Endothelial cell of umbilical vein (primary cell): Measurements from ENCODE around the gene PARP9. TPM values are rescaled to one million over a fixed set of nuclear protein-coding genes. Genes with fewer than 3 reads are reported as not detected.
"Not testable (repeated sequence)": the region's sequence is repeated elsewhere in the genome, so short reads cannot be mapped to it uniquely, and the experiment has no call there.

Experiments
- BruUV-seq: library from RNA; stranded (reverse); fragments of 400-500 nt; replicated peaks from 2 replicates; lab custom pipeline; 2021; lab: Mats Ljungman, UMichigan
- CTCF ChIA-PET: fragments of 300-600, 350-600 bp; sonication (Branson Sonifier 250); formaldehyde crosslinking; loops from one replicate; lab custom pipeline; 2021; ENCODE audit warnings: antibody characterized with exemption, inconsistent platforms; lab: Charles Lee
- POLR2A ChIA-PET: fragments of 300-600, 350-600 bp; sonication (Branson Sonifier 250); formaldehyde crosslinking; loops from one replicate; lab custom pipeline; 2021; ENCODE audit warnings: antibody characterized with exemption, inconsistent platforms; lab: Charles Lee
- DNase-seq: peaks from one replicate; pipeline ENCODE4 v3.0.0-alpha.2; 2011; ENCODE audit warnings: low read depth, low spot score
- FAIRE-seq: peaks from 2 replicates; lab custom pipeline; 2011; peaks lifted over from hg19 to GRCh38; lab: Jason Lieb, UNC
- H2AFZ ChIP-seq: 2 replicates; pipeline ENCODE4 v1.6.0; 2012; ENCODE audit warnings: low read depth, low read length, control low read depth, inconsistent platforms
- H3K27ac ChIP-seq: 2 replicates; pipeline ENCODE4 v1.5.1; 2011; ENCODE audit warnings: low read depth, mild to moderate bottlenecking, control low read depth, low read length, moderate library complexity; ENCODE audit not compliant: insufficient read depth
- H3K27me3 ChIP-seq, 2 experiments: 2 replicates each; pipeline versions ENCODE4 v1.6.0 to v1.6.1; 2011; ENCODE audit warnings: low read length in 2 of 2, mixed read lengths in 1 of 2; ENCODE audit not compliant: control insufficient read depth in 2 of 2, insufficient read depth in 2 of 2
- H3K36me3 ChIP-seq, 2 experiments: 2 replicates in 1 of 2; 3 replicates in 1 of 2; pipeline ENCODE4 v1.5.1; 2011; ENCODE audit warnings: low read length in 2 of 2, mild to moderate bottlenecking in 1 of 2, moderate library complexity in 1 of 2; ENCODE audit not compliant: control insufficient read depth in 2 of 2, insufficient read depth in 2 of 2; ENCODE audit errors: extremely low read depth in 1 of 2
- H3K4me1 ChIP-seq: 3 replicates; pipeline ENCODE4 v1.5.1; 2011; ENCODE audit warnings: mild to moderate bottlenecking, low read length; ENCODE audit not compliant: control insufficient read depth, insufficient read depth; ENCODE audit errors: extremely low read depth
- H3K4me2 ChIP-seq: 2 replicates; pipeline ENCODE4 v1.6.1; 2011; ENCODE audit warnings: low read length, control low read depth, mixed read lengths; ENCODE audit not compliant: insufficient read depth
- H3K4me3 ChIP-seq, 3 experiments: fragments of 200-600 bp in 1 of 3; sonication (generic), shearing (Covaris generic) in 1 of 3; replicated peaks in 1 of 3; 2 replicates each; pipeline ENCODE4 v1.5.1; 2011 to 2016; ENCODE audit warnings: control low read depth in 3 of 3, low read length in 3 of 3, mild to moderate bottlenecking in 2 of 3, inconsistent platforms in 1 of 3, low read depth in 1 of 3, moderate library complexity in 1 of 3; ENCODE audit not compliant: insufficient read depth in 1 of 3
- H3K79me2 ChIP-seq: 2 replicates; pipeline ENCODE4 v1.6.0; 2012; ENCODE audit warnings: low read length, inconsistent platforms; ENCODE audit not compliant: control insufficient read depth, insufficient read depth
- H3K9ac ChIP-seq: replicated peaks from 2 replicates; pipeline ENCODE3; 2011; ENCODE audit warnings: low read length, control low read depth; ENCODE audit not compliant: insufficient read depth; ENCODE audit errors: extremely low read depth
- H3K9me1 ChIP-seq: replicated peaks from 3 replicates; pipeline ENCODE4 v1.6.0; 2011; ENCODE audit warnings: mild to moderate bottlenecking, low read length; ENCODE audit not compliant: control insufficient read depth, insufficient read depth; ENCODE audit errors: extremely low read depth
- H3K9me3 ChIP-seq: replicated peaks from 2 replicates; pipeline ENCODE4 v1.5.1; 2012; ENCODE audit warnings: low read length, inconsistent platforms; ENCODE audit not compliant: control insufficient read depth, insufficient read depth
- H4K20me1 ChIP-seq: replicated peaks from 2 replicates; pipeline ENCODE3; 2011; ENCODE audit warnings: mild to moderate bottlenecking, low read length; ENCODE audit not compliant: control insufficient read depth, insufficient read depth; ENCODE audit errors: extremely low read depth
- EZH2 ChIP-seq: IDR thresholded peaks from 2 replicates; pipeline ENCODE4 v1.6.1; 2012; ENCODE audit warnings: borderline replicate concordance, low read depth, mild to moderate bottlenecking, moderate library complexity, low read length, inconsistent platforms; ENCODE audit not compliant: severe bottlenecking
- FOS ChIP-seq: IDR thresholded peaks from 2 replicates; pipeline ENCODE4 v1.6.1; 2011; ENCODE audit warnings: mild to moderate bottlenecking, low read length, moderate library complexity, borderline replicate concordance; ENCODE audit not compliant: insufficient read depth
- GATA2 ChIP-seq: IDR thresholded peaks from 2 replicates; pipeline ENCODE4 v1.7.0; 2011; ENCODE audit warnings: low read depth, mild to moderate bottlenecking, moderate library complexity, mixed read lengths, low read length; ENCODE audit not compliant: insufficient read length, insufficient read depth
- JUN ChIP-seq: IDR thresholded peaks from 2 replicates; pipeline ENCODE4 v1.6.1; 2011; ENCODE audit warnings: borderline replicate concordance, low read depth; ENCODE audit not compliant: insufficient read length, insufficient read depth
- MYC ChIP-seq: IDR thresholded peaks from one replicate; pipeline ENCODE4 v1.6.1; 2011; ENCODE audit warnings: mild to moderate bottlenecking, low read depth, low read length
- POLR2A ChIP-seq: IDR thresholded peaks from 2 replicates; pipeline ENCODE4 v1.6.1; 2012; ENCODE audit warnings: low read depth, mild to moderate bottlenecking, control low read depth, low read length
- POLR2AphosphoS5 ChIP-seq: IDR thresholded peaks from 2 replicates; pipeline ENCODE4 v1.6.1; 2012; ENCODE audit warnings: low read depth, mild to moderate bottlenecking, control low read depth, low read length, moderate library complexity; ENCODE audit not compliant: insufficient read depth
- dilution Hi-C: fragments of 300-500 bp; cut with MboI; formaldehyde crosslinking; loops from one replicate; pipeline ENCODE4 v1.15.0; 2019; ENCODE audit warnings: low sequenced_read_pairs; ENCODE audit not compliant: extremely low pct_ligation_motif_present
- intact Hi-C: fragments of 100-400 bp; cut with micrococcal nuclease; formaldehyde crosslinking; loops from one replicate; pipeline ENCODE4 v1.10.0; 2022
- polyA plus RNA-seq, 4 experiments: library from polyadenylated mRNA; depleted of rRNA in 3 of 4; stranded (reverse) in 3 of 4; unstranded in 1 of 4; fragments of >200 nt; gene quantifications; 2 replicates each; pipeline versions ENCODE4 v1.2.1 to v1.2.3, GENCODE V29; 2011 to 2012; ENCODE audit warnings: missing spikeins in 1 of 4
- total RNA-seq: library from RNA; stranded (reverse); gene quantifications from 2 replicates; pipeline ENCODE4 v1.2.3, GENCODE V29; 2021
- TF ChIP-seq, protein P1 (sequence below): IDR thresholded peaks from 2 replicates; pipeline ENCODE4 v1.6.1; 2011; ENCODE audit not compliant: insufficient read depth, insufficient read length
- TF ChIP-seq, protein P2 (sequence below), 2 donors: IDR thresholded peaks; 1 replicate in 1 of 2; 2 replicates in 1 of 2; pipeline ENCODE4 v1.5.1; 2011; ENCODE audit warnings: low read length in 2 of 2, mild to moderate bottlenecking in 2 of 2, moderate library complexity in 2 of 2, control low read depth in 1 of 2, inconsistent platforms in 1 of 2, low read depth in 1 of 2; ENCODE audit not compliant: insufficient read depth in 1 of 2; ENCODE audit errors: extremely low read depth in 1 of 2

PARP9 gene
- total and polyA plus RNA-seq, 2 donors (not counting 3 experiments of a cell fraction or from before 2014, with no cell fraction given), result 10.1 to 12.5 TPM

DNA sequence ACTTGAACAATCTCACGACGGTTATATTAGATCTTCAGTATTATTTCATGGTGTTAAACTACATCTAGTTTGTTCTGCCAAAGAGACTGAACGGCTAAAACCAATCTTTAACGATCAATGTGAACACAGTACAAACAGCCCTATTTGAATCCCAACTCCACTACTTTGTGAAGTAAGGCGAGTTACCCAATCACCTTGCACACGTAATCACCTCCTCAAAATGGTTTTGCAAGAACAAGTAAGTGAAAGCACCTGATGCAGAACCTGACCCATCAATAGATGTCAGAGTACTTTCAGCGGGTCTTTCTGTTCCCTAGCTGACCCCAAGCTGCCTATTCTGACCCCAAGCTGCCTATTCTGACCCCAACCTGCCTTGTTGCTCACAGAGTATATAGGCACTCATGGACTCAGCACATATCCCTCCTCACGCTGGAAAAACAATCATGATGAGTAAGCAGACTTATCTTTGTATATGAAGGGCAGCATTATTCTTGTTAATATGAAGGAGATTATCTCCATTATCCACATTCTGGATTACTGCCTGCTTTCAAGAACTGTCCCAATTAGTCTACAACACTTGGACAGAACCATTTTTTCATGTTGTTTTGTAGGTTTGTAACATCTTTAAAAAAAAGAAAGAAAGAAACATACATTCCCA, 53.1 kb downstream of the PARP9 start:
- Histone ChIP-seq H3K4me2 (no peak overlapping the region), H3K27me3 (no peaks in the 10 kb centered on the region), H3K36me3 (no peaks in the 10 kb centered on the region), H3K9me3 (no peaks in the 10 kb centered on the region), H3K4me3 (no peak overlapping the region), H2AFZ (no peak overlapping the region), H3K9me1 (no peaks in the 10 kb centered on the region), H3K79me2 (peaks cover 81% of the 10 kb centered on the region), H4K20me1 (peaks cover 30% of the 10 kb centered on the region), H3K27ac (no peak overlapping the region), H3K4me1 (peaks cover 14% of the 10 kb centered on the region), H3K9ac (no peak overlapping the region)
- POLR2A ChIA-PET, result no interaction called here
- FAIRE-seq (no peak), DNase-seq (no peak)
- no TSS peak for BruUV-seq
- TF ChIP-seq JUN (no peak), FOS (no peak), MYC (no peak), POLR2AphosphoS5 (no peak), GATA2 (no peak), EZH2 (no peak), POLR2A (no peak)
- TF ChIP-seq, protein P1, sequence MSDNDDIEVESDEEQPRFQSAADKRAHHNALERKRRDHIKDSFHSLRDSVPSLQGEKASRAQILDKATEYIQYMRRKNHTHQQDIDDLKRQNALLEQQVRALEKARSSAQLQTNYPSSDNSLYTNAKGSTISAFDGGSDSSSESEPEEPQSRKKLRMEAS, result no peak
- TF ChIP-seq, protein P2, sequence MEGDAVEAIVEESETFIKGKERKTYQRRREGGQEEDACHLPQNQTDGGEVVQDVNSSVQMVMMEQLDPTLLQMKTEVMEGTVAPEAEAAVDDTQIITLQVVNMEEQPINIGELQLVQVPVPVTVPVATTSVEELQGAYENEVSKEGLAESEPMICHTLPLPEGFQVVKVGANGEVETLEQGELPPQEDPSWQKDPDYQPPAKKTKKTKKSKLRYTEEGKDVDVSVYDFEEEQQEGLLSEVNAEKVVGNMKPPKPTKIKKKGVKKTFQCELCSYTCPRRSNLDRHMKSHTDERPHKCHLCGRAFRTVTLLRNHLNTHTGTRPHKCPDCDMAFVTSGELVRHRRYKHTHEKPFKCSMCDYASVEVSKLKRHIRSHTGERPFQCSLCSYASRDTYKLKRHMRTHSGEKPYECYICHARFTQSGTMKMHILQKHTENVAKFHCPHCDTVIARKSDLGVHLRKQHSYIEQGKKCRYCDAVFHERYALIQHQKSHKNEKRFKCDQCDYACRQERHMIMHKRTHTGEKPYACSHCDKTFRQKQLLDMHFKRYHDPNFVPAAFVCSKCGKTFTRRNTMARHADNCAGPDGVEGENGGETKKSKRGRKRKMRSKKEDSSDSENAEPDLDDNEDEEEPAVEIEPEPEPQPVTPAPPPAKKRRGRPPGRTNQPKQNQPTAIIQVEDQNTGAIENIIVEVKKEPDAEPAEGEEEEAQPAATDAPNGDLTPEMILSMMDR (IDR thresholded peaks at IDR 0.05; ENCODE audit: extremely low read depth in 1 of 2, insufficient read depth in 1 of 2, low read depth in 1 of 2, low read length in 2 of 2), result no peak
- dilution Hi-C loops, result no loop called here
- intact Hi-C loops, result loop anchor here (5.0 kb wide), 1 partner anchor 94 kb away; the partner anchor contains the start of gene WDR5B
- CTCF ChIA-PET, result no interaction called here

DNA sequence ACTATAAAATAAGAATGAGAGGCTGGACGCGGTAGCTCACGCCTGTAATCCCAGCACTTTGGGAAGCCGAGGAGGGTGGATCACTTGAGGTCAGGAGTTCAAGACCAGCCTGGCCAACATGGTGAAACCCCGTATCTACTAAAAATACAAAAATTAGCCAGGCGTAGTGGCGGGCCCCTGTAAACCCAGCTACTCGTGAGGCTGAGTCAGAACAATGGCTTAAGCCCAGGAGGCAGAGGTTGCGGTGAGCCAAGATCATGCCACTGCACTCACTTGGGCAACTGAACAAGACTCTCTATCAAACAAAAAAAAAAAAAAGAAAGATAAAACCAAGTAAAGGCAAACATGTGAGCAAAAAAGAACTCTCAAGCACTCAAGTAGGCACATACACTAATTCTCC, 55.2 kb downstream of the PARP9 start:
- BruUV-seq, H2AFZ ChIP-seq, H3K9ac ChIP-seq, H3K27me3 ChIP-seq, H3K27ac ChIP-seq, intact Hi-C loops, H3K4me2 ChIP-seq, dilution Hi-C loops, H3K9me3 ChIP-seq, DNase-seq, FAIRE-seq, POLR2A ChIA-PET, H3K36me3 ChIP-seq, H3K9me1 ChIP-seq, H3K4me3 ChIP-seq: not testable (repeated sequence)
- H4K20me1 ChIP-seq, result peaks cover 30% of the 10 kb centered on the region
- H3K4me1 ChIP-seq, result peaks cover 11% of the 10 kb centered on the region
- H3K79me2 ChIP-seq, result peaks cover 100% of the 10 kb centered on the region
- CTCF ChIA-PET, result interaction anchor here (1.0 to 1.1 kb wide), 2 partner anchors 12 to 70 kb away, joined by 3 read pairs; no protein-coding TSS in a partner anchor
